ENCODE data around the gene PLA2G6.

Gene PLA2G6

GRCh38 chr22:38062791-38063190, 118.8 kb downstream of the PLA2G6 start:
- TF ChIP-seq CTCF (IDR thresholded peaks at IDR 0.05; ENCODE audit: low read depth, low read length): no peak
- no peak overlapping the region for H3K4me3 ChIP-seq (replicated peaks in 1 of 2; ENCODE audit: low read depth in 2 of 2, low read length in 2 of 2)
- no peak for DNase-seq (ENCODE audit: low read depth in 2 of 2)

Measured in cardiac fibroblast (primary cell).